Neural progenitor cell (in vitro differentiated cells): ENCODE measurements around the gene SSX2IP. TPM values are rescaled to one million over a fixed set of nuclear protein-coding genes. Genes with fewer than 3 reads are reported as not detected.
A peak's percentile ranks its signal among the peaks of the same experiment; 100 is the strongest.

Experiments used
- DNase-seq: peaks from one replicate; pipeline ENCODE4 v3.0.0-alpha.2; 2016; ENCODE audit warnings: low spot score
- H2AFZ ChIP-seq: fragments of 200-600 bp; sonication (generic); replicated peaks from 2 replicates; pipeline ENCODE4 v1.6.1; 2016; ENCODE audit warnings: antibody characterized with exemption
- H3F3A ChIP-seq: fragments of 200-600 bp; sonication (generic); 2 replicates; pipeline ENCODE4 v1.6.1; 2016; ENCODE audit warnings: antibody characterized with exemption, low read depth
- H3K27ac ChIP-seq: fragments of 200-600 bp; sonication (generic); 2 replicates; pipeline ENCODE4 v1.5.1; 2016; ENCODE audit warnings: mild to moderate bottlenecking
- H3K27me3 ChIP-seq: fragments of 200-600 bp; sonication (generic); 2 replicates; pipeline ENCODE4 v1.6.1; 2016; ENCODE audit warnings: mild to moderate bottlenecking, moderate library complexity
- H3K36me3 ChIP-seq: fragments of 200-600 bp; sonication (generic); 2 replicates; pipeline ENCODE4 v1.5.1; 2016
- H3K4me1 ChIP-seq: fragments of 200-600 bp; sonication (generic); 2 replicates; pipeline ENCODE4 v1.6.1; 2016; ENCODE audit warnings: mixed run types
- H3K4me2 ChIP-seq: fragments of 200-600 bp; sonication (generic); 2 replicates; pipeline ENCODE4 v1.6.1; 2016
- H3K4me3 ChIP-seq: fragments of 200-600 bp; sonication (generic); 2 replicates; pipeline ENCODE4 v1.5.1; 2016
- H3K79me2 ChIP-seq: fragments of 200-600 bp; sonication (generic); 2 replicates; pipeline ENCODE4 v1.6.1; 2016; ENCODE audit warnings: low read depth
- H3K9ac ChIP-seq: fragments of 200-600 bp; sonication (generic); 2 replicates; pipeline ENCODE4 v1.6.1; 2016
- H3K9me3 ChIP-seq: fragments of 200-600 bp; sonication (generic); 2 replicates; pipeline ENCODE4 v1.5.1; 2016; ENCODE audit warnings: low read depth
- H4K20me1 ChIP-seq: fragments of 200-600 bp; sonication (generic); 2 replicates; pipeline ENCODE4 v1.6.1; 2016; ENCODE audit warnings: low read depth
- H3K27ac Mint-ChIP-seq: 3 replicates; pipeline ENCODE4 v1.8.0; 2021; ENCODE audit warnings: mixed read lengths
- H3K27me3 Mint-ChIP-seq: 2 replicates; pipeline ENCODE4 v1.8.0; 2022; ENCODE audit warnings: low read depth, mild to moderate bottlenecking, inconsistent platforms, moderate library complexity, mixed read lengths; ENCODE audit not compliant: insufficient read depth
- H3K36me3 Mint-ChIP-seq: 3 replicates; pipeline ENCODE4 v1.8.0; 2021; ENCODE audit warnings: mixed read lengths
- H3K4me1 Mint-ChIP-seq: 3 replicates; pipeline ENCODE4 v1.8.0; 2021; ENCODE audit warnings: mixed read lengths
- H3K4me3 Mint-ChIP-seq: 3 replicates; pipeline ENCODE4 v1.8.0; 2021; ENCODE audit warnings: mild to moderate bottlenecking, moderate library complexity, mixed read lengths
- H3K9me3 Mint-ChIP-seq: 3 replicates; pipeline ENCODE4 v1.8.0; 2020; ENCODE audit warnings: mixed read lengths
- CTCF ChIP-seq: fragments of 200-600 bp; sonication (generic); IDR thresholded peaks from 2 replicates; pipeline ENCODE4 v1.5.1; 2017; ENCODE audit warnings: antibody characterized with exemption, mild to moderate bottlenecking
- EZH2 ChIP-seq: fragments of 200-600 bp; sonication (generic); IDR thresholded peaks from 2 replicates; pipeline ENCODE4 v1.6.1; 2017; ENCODE audit warnings: antibody characterized with exemption, mild to moderate bottlenecking, moderate library complexity
- EZH2phosphoT487 ChIP-seq: fragments of 200-600 bp; sonication (generic); IDR thresholded peaks from 2 replicates; pipeline ENCODE4 v1.6.1; 2017; ENCODE audit warnings: antibody characterized with exemption
- total RNA-seq: library from RNA; depleted of rRNA; stranded (reverse); fragments of >200 nt; gene quantifications from 2 replicates; pipeline ENCODE4 v1.2.3, GENCODE V29; 2015; ENCODE audit warnings: low replicate concordance

Gene SSX2IP
- total RNA-seq, 1 donor from 2014 or later = 54.1 TPM

- H3F3A ChIP-seq = no peaks in the 10 kb centered on the region
- H3K4me2 ChIP-seq = no peak overlapping the region
- H2AFZ ChIP-seq = no peak overlapping the region
- no peak overlapping the region for H3K27ac Mint-ChIP-seq
- no peak overlapping the region for H3K27ac ChIP-seq
- H3K36me3 Mint-ChIP-seq = no peaks in the 10 kb centered on the region
- H3K9me3 Mint-ChIP-seq = no peaks in the 10 kb centered on the region
- H3K4me1 ChIP-seq = peaks cover 28% of the 10 kb centered on the region
- no peak for TF ChIP-seq EZH2
- TF ChIP-seq EZH2phosphoT487 = no peak
- TF ChIP-seq CTCF = no peak
- no peak overlapping the region for H3K4me3 Mint-ChIP-seq
- H3K4me3 ChIP-seq = no peak overlapping the region
- no peaks in the 10 kb centered on the region for H3K27me3 ChIP-seq
- H3K79me2 ChIP-seq = no peaks in the 10 kb centered on the region
- no peak overlapping the region for H3K9ac ChIP-seq
- no peaks in the 10 kb centered on the region for H3K4me1 Mint-ChIP-seq
- no peaks in the 10 kb centered on the region for H4K20me1 ChIP-seq
- no peak for DNase-seq
- no peaks in the 10 kb centered on the region for H3K9me3 ChIP-seq
- no peaks in the 10 kb centered on the region for H3K27me3 Mint-ChIP-seq
- H3K36me3 ChIP-seq = no peaks in the 10 kb centered on the region
Measured at GRCh38 chr1:84703431-84703830, 13.2 kb upstream of the SSX2IP start.

GRCh38 chr1:84702143-84702542, 11.9 kb upstream of the SSX2IP start:
- H3F3A ChIP-seq = no peaks in the 10 kb centered on the region
- peaks cover 28% of the 10 kb centered on the region for H3K4me1 ChIP-seq
- H2AFZ ChIP-seq = peak overlapping the region; percentile 14
- no peak overlapping the region for H3K4me3 Mint-ChIP-seq
- DNase-seq = no peak
- no peaks in the 10 kb centered on the region for H3K9me3 Mint-ChIP-seq
- no peaks in the 10 kb centered on the region for H3K36me3 ChIP-seq
- H3K9ac ChIP-seq = no peak overlapping the region
- H3K27ac ChIP-seq = no peak overlapping the region
- TF ChIP-seq EZH2 (no peak), EZH2phosphoT487 (no peak), CTCF (no peak)
- H3K27me3 Mint-ChIP-seq = no peaks in the 10 kb centered on the region
- no peaks in the 10 kb centered on the region for H3K36me3 Mint-ChIP-seq
- H3K27ac Mint-ChIP-seq = no peak overlapping the region
- H4K20me1 ChIP-seq = no peaks in the 10 kb centered on the region
- H3K79me2 ChIP-seq = no peaks in the 10 kb centered on the region
- H3K4me1 Mint-ChIP-seq = no peaks in the 10 kb centered on the region
- no peaks in the 10 kb centered on the region for H3K27me3 ChIP-seq
- no peak overlapping the region for H3K4me3 ChIP-seq
- H3K9me3 ChIP-seq = no peaks in the 10 kb centered on the region
- H3K4me2 ChIP-seq = peak overlapping the region; percentile 24

GRCh38 chr1:84701376-84701775, 11.1 kb upstream of the SSX2IP start:
- Histone ChIP-seq H2AFZ (peak overlapping the region; percentile 57), H3K4me3 (no peak overlapping the region), H3F3A (no peaks in the 10 kb centered on the region), H3K36me3 (no peaks in the 10 kb centered on the region), H3K9me3 (no peaks in the 10 kb centered on the region), H3K4me2 (no peak overlapping the region), H3K27me3 (no peaks in the 10 kb centered on the region), H4K20me1 (no peaks in the 10 kb centered on the region), H3K4me1 (peaks cover 28% of the 10 kb centered on the region), H3K27ac (no peak overlapping the region), H3K79me2 (no peaks in the 10 kb centered on the region), H3K9ac (no peak overlapping the region)
- no peaks in the 10 kb centered on the region for H3K27me3 Mint-ChIP-seq
- no peaks in the 10 kb centered on the region for H3K9me3 Mint-ChIP-seq
- no peak for DNase-seq
- no peaks in the 10 kb centered on the region for H3K4me1 Mint-ChIP-seq
- no peak overlapping the region for H3K27ac Mint-ChIP-seq
- H3K4me3 Mint-ChIP-seq = no peak overlapping the region
- TF ChIP-seq EZH2 (no peak), CTCF (no peak), EZH2phosphoT487 (no peak)
- H3K36me3 Mint-ChIP-seq = no peaks in the 10 kb centered on the region
